Natural killer cell (primary cell): ENCODE data around the gene HIGD2A. TPM values are rescaled to one million over a fixed set of nuclear protein-coding genes. Genes with fewer than 3 reads are reported as not detected.
A peak's percentile ranks its signal among the peaks of the same experiment; 100 is the strongest.

Source experiments
- ATAC-seq, 3 donors: fragments of 150-1000 bp in 2 of 3; fragments of 200-7000 bp in 1 of 3; cut with Tn5 transposase; 1 replicate in 1 of 3; 2 replicates in 2 of 3; pipeline ENCODE4 v1.10.0; 2021; ENCODE audit warnings: mild to moderate bottlenecking in 2 of 3, moderate library complexity in 2 of 3
- DNase-seq, 2 donors: peaks; one replicate each; pipeline versions ENCODE4 v3.0.0 to v3.0.0-alpha.2; 2013 to 2021; ENCODE audit warnings: mixed read lengths in 1 of 2
- H3K27ac ChIP-seq: one replicate; pipeline ENCODE4 v1.5.1; 2013; ENCODE audit warnings: mild to moderate bottlenecking, low read length
- H3K27me3 ChIP-seq: one replicate; pipeline ENCODE4 v1.6.1; 2013; ENCODE audit warnings: low read length; ENCODE audit not compliant: control insufficient read depth, insufficient read depth
- H3K36me3 ChIP-seq: one replicate; pipeline ENCODE4 v1.6.1; 2013; ENCODE audit warnings: low read length; ENCODE audit not compliant: control insufficient read depth, insufficient read depth
- H3K4me1 ChIP-seq: one replicate; pipeline ENCODE4 v1.6.1; 2013; ENCODE audit warnings: low read length; ENCODE audit not compliant: control insufficient read depth, insufficient read depth
- H3K4me3 ChIP-seq: one replicate; pipeline ENCODE4 v1.5.1; 2013; ENCODE audit warnings: low read length
- H3K9me3 ChIP-seq: one replicate; pipeline ENCODE4 v1.6.1; 2013; ENCODE audit warnings: low read length; ENCODE audit not compliant: control insufficient read depth, insufficient read depth
- H3K27ac Mint-ChIP-seq, 2 donors: one replicate each; pipeline ENCODE4 v1.8.0; 2022; ENCODE audit warnings: mild to moderate bottlenecking in 2 of 2, mixed read lengths in 2 of 2, moderate library complexity in 1 of 2
- H3K27me3 Mint-ChIP-seq, 2 donors: one replicate each; pipeline ENCODE4 v1.8.0; 2022; ENCODE audit warnings: low read depth in 2 of 2, mixed read lengths in 2 of 2
- H3K36me3 Mint-ChIP-seq: one replicate; pipeline ENCODE4 v1.8.0; 2022; ENCODE audit warnings: mixed read lengths
- H3K4me1 Mint-ChIP-seq, 2 donors: one replicate each; pipeline ENCODE4 v1.8.0; 2022; ENCODE audit warnings: mixed read lengths in 2 of 2
- H3K4me3 Mint-ChIP-seq: one replicate; pipeline ENCODE4 v1.8.0; 2022; ENCODE audit warnings: mild to moderate bottlenecking, moderate library complexity, mixed read lengths
- H3K9me3 Mint-ChIP-seq, 2 donors: one replicate each; pipeline ENCODE4 v1.8.0; 2022; ENCODE audit warnings: mixed read lengths in 2 of 2
- WGBS: methylation state at CpG from one replicate; pipeline ENCODE4 v1.1.7; 2013; ENCODE audit warnings: missing lambda C conversion rate; ENCODE audit not compliant: insufficient coverage; 5-methylcytosine and 5-hydroxymethylcytosine counted together
- intact Hi-C: fragments of 100-400 bp; cut with micrococcal nuclease; formaldehyde crosslinking; loops from one replicate; pipeline ENCODE4 v1.14.2; 2022
- total RNA-seq, 4 donors: library from RNA; stranded (reverse); fragments of 120-200 nt in 1 of 4; gene quantifications; one replicate each; pipeline versions ENCODE4 v1.2.3 to v1.2.4, GENCODE V29; 2013 to 2022
- TF ChIP-seq, protein P1 (sequence below): fragments of 200-600 bp; IDR thresholded peaks from one replicate; pipeline ENCODE4 v1.8.0; 2022; ENCODE audit warnings: antibody characterized with exemption

The HIGD2A gene
- total RNA-seq, 3 donors from 2014 or later (not counting 1 experiment from before 2014, with no cell fraction given) = 83.5 to 90.2 (median 86.2) TPM

DNA sequence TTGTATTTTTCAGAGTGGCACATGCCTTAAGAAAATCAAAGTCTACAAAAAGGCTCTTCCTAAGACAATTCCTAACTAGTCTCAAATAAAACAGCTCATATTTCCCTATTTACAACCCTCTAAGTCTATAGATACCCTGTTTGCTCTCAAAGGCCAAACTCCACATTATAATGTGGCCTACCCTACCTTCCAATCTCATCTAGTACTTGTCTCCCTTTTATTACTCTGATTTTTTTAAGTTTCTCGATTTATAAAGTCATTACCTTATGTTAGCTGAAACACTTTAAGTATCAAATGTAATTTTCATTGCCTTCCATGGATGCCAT lies 46.4 kb upstream of the HIGD2A start:
- Histone ChIP-seq H3K4me1 (no peaks in the 10 kb centered on the region), H3K9me3 (no peaks in the 10 kb centered on the region), H3K27me3 (no peaks in the 10 kb centered on the region), H3K36me3 (peaks cover 31% of the 10 kb centered on the region), H3K27ac (no peak overlapping the region), H3K4me3 (no peak overlapping the region)
- Mint-ChIP-seq H3K4me3 (no peak overlapping the region), H3K27ac (peak overlapping the region in 1 of 2 donors; percentile 39), H3K9me3 (no peaks in the 10 kb centered on the region), H3K4me1 (no peaks in the 10 kb centered on the region), H3K27me3 (no peaks in the 10 kb centered on the region), H3K36me3 (peaks cover 8% of the 10 kb centered on the region)
- ATAC-seq (no peak), DNase-seq (no peak)
- intact Hi-C loops = no loop called here
- 100% methylated on average over 1 of the region's 1 CpG for WGBS
- TF ChIP-seq, protein P1, sequence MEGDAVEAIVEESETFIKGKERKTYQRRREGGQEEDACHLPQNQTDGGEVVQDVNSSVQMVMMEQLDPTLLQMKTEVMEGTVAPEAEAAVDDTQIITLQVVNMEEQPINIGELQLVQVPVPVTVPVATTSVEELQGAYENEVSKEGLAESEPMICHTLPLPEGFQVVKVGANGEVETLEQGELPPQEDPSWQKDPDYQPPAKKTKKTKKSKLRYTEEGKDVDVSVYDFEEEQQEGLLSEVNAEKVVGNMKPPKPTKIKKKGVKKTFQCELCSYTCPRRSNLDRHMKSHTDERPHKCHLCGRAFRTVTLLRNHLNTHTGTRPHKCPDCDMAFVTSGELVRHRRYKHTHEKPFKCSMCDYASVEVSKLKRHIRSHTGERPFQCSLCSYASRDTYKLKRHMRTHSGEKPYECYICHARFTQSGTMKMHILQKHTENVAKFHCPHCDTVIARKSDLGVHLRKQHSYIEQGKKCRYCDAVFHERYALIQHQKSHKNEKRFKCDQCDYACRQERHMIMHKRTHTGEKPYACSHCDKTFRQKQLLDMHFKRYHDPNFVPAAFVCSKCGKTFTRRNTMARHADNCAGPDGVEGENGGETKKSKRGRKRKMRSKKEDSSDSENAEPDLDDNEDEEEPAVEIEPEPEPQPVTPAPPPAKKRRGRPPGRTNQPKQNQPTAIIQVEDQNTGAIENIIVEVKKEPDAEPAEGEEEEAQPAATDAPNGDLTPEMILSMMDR = no peak

DNA sequence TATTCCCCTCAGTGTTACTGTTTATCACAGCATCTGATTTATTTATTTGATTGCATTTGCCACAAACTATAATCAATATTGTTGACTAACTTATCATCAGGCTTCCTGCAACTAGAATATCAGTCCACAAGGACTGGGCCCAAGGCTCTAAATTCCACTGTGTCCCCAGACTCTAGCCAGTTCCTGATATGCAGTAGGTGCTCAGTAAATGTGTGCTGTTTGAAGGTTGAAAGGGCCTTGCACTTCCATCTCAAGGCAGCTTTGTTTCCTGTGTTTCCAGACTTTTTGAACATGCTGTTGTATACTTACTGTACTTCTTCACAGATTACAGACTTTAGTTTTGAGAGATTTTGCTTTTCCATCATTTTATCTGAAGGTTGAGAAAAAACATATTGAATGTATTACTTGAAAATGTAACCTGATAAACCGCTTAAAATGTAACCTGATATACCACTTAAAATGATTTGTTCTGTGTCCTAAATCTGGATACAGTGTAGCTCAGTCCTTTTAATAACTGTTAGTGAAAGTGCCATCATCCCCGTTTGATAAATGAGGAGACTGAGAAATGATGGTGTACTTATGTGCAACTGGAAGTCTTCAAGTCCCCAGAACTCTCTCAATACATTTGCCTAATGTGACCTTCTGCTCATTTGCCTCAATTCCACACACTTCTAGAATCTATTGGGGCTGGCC lies 45.6 kb upstream of the HIGD2A start:
- Histone ChIP-seq H3K9me3 (no peaks in the 10 kb centered on the region), H3K4me3 (no peak overlapping the region), H3K27ac (no peak overlapping the region), H3K36me3 (peaks cover 32% of the 10 kb centered on the region), H3K4me1 (no peaks in the 10 kb centered on the region), H3K27me3 (no peaks in the 10 kb centered on the region)
- Mint-ChIP-seq H3K9me3 (no peaks in the 10 kb centered on the region), H3K4me3 (no peak overlapping the region), H3K27me3 (no peaks in the 10 kb centered on the region), H3K4me1 (no peaks in the 10 kb centered on the region), H3K36me3 (peaks cover 5% of the 10 kb centered on the region), H3K27ac (peak overlapping the region in 1 of 2 donors; percentile 39)
- WGBS = 100% methylated on average over 1 of the region's 2 CpGs
- TF ChIP-seq, protein P1 = no peak
- intact Hi-C loops = no loop called here
- ATAC-seq = no peak
- no peak for DNase-seq

DNA sequence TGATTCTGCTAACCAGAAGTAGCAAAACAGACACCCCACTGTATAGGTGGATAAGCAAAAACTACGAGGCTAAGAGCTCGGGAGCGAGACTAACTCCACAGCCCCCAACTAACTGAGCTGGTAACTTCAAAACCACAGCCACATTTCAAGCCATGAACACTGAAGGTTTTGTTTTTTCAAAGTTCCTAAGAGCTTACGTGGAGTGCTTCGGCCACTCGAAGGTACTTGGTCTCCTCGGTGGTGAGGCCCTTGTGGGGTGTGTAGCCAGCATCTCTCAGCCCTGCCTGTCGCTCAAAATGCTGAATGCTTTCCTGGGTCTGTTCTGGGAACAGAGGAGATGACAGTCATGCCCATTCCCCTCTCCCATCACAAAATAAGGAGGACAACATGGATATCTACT lies 38.1 kb upstream of the HIGD2A start:
- Mint-ChIP-seq H3K27ac (peak overlapping the region in 1 of 2 donors; percentile 24), H3K27me3 (no peaks in the 10 kb centered on the region), H3K4me1 (peaks cover 23 to 29% of the 10 kb centered on the region in 2 donors), H3K9me3 (no peaks in the 10 kb centered on the region), H3K36me3 (peaks cover 14% of the 10 kb centered on the region), H3K4me3 (no peak overlapping the region)
- ATAC-seq (no peak), DNase-seq (no peak)
- H3K27me3 ChIP-seq = no peaks in the 10 kb centered on the region
- TF ChIP-seq, protein P1 = no peak
- no peak overlapping the region for H3K4me3 ChIP-seq
- no peak overlapping the region for H3K27ac ChIP-seq
- intact Hi-C loops = no loop called here
- 92% methylated on average over 8 of the region's 8 CpGs for WGBS
- H3K36me3 ChIP-seq = peaks cover 77% of the 10 kb centered on the region
- H3K9me3 ChIP-seq = no peaks in the 10 kb centered on the region
- H3K4me1 ChIP-seq = no peaks in the 10 kb centered on the region
